SKM-1 treated with dmso at 0.1 percent for 144 hours (cell line): ENCODE results near the gene PGAM5.
"Not testable (repeated sequence)": the region's sequence is repeated elsewhere in the genome, so short reads cannot be mapped to it uniquely, and the experiment has no call there.

ENCODE experiments used
- DNase-seq: peaks from one replicate; lab custom pipeline; 2025; ENCODE audit not compliant: unreplicated experiment; lab: John Stamatoyannopoulos, UW

PGAM5 gene

DNA sequence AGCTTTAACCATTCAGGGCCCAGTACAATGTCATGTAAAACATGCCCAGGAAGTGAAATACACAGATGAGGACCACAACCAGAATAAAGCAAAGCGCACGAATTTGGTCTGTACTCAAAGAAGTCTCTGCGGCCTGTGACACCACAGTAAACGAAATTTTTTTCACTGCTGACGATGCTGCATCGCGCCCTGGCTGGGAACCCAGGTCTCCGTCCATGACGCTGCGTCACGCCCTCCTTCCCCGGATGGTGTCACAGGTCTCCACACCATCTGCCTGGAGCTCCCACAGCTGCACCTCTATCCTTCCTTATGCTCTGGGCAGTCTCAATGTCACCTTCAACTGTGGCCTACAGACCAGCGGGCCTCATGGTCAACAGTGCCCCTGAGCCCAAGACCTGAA lies 33.2 kb downstream of the PGAM5 start:
- DNase-seq: no peak

DNA sequence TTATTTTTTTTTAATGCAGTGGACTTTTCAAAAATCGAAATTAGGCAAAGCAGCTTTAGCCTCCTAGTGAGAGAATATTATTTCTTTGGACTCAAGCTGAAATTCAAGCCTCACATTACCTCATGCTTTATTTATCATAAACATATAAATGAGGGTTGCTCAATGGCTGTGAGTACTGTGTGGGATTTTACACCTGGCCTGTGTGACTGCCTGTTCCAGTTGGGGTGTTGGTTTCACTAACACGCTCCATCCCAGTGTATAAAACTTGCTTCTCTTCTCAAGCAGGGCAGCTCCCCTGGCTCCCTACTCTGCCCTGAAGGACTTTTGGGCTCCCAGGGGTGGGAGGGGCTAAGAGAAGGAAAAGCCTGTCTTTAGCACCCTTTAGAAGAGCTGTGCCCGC lies 36.0 kb downstream of the PGAM5 start:
- no peak for DNase-seq

DNA sequence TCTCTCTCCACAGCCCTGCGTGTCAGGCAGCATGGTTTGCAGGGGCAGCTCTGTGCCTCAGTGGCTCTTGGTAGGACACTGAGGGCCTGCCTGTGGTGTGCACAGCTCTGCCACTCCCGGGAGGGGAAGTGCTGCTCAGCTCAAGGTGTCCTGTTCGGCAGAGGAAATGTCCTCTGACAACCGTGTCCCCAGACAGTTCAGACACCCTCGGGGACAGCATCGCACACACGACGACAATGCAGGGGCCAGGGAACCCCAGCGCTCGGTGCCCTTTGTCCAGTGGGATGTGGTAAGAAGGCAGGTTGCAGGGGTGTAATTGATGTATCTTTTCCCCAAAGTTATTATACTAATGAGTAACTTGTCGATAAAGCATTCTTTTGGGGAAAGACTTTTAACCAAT lies 36.8 kb downstream of the PGAM5 start:
- no peak for DNase-seq

DNA sequence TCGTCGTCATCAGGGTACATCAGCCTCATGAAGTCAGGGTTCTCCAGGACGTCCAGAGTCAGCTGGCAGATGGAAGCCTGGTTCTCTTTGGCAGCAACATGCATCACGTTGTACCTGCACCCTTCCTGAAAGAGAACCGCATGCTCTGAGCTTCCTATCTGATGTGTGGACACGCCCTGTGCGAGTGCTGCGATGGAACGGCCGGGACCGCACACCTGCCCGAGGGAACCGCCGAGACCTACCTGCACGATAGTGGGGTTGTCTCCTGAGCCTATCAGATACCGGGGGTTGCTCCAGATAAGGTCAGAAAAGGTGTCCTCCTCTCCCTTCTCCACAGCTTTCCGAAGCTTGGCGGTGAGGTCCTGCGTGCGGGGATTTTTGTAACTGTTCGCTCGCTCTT lies 37.3 kb downstream of the PGAM5 start:
- no peak for DNase-seq

DNA sequence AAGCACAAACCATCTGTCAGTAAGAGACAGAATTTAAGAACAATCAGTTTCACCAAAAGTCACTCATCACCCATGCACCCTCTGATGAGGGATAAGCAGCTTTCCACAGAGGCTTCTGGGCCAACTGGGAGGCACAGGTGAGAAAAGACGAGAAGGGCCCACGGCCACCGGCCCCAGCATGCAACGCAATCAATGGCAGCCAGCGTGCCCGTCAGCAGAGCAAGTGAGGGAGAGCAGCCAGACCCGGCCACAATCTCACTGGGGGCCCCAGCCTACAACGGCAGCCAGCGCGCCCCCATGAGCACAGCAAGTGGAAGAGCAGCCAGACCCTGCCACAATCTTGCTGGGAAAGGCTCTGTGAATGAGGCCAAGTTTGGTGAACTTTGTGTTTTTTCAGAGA lies 37.7 kb downstream of the PGAM5 start:
- no peak for DNase-seq

DNA sequence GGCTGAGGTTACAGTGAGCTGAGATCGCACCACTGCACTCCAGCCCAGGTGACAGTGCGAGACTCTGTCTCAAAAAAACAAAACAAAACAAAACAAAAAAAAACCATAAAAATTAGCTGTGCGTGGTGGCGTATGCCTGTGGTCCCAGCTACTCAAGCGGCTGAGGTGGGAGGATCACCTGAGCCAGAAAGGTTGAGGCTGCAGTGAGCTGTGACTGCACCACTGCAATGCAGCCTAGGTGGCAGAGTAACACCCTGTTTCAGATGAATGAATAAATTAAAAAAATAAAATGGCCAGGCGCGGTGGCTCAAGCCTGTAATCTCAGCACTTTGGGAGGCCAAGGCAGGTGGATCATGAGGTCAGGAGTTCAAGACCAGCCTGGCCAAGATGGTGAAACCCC lies 43.0 kb downstream of the PGAM5 start:
- not testable (repeated sequence) for DNase-seq

DNA sequence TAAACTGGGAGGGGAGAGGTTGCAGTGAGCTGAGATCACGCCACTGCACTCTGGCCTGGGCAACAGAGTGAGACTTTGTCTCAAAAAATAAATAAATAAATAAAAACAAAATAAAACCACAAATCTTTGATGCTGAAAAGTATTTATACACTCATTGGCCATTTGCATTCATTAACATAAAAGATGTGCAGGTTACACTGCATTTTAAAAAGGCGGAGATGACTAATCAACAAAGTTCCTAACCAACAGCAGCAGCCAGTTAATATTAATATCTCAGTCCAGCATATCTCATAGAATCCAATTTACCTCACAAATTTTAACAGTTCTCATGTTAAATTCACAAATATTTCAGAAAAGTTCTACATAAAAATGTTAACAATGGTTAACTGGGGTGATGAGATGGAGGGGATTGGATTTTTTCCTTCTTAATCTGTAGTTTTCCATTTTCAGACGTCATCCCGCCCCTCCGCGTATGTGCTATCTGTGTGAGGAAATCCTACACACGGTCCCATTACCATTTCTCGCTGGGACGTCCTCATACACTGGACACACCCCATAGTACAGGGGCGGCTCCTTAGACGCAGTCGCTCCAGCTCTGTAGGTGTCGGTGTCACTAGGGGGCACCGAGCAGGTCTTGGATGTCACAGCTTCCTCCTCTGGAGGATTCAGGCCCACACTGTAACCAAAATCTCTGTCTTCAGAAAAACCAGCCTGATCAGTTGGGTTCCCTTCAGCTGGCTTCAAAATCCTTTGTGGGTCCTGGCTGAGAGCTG lies 43.7 kb downstream of the PGAM5 start:
- no peak for DNase-seq

DNA sequence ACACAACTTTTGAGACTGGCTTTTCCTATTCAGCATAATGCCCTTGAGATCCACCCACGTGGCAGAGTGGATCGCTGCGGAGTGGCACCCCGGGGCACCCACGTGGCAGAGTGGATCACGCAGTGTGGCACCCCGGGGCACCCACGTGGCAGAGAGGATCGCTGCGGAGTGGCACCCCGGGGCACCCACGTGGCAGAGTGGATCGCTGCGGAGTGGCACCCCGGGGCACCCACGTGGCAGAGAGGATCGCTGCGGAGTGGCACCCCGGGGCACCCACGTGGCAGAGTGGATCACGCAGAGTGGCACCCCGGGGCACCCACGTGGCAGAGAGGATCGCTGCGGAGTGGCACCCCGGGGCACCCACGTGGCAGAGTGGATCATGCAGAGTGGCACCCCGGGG lies 48.2 kb downstream of the PGAM5 start:
- DNase-seq: not testable (repeated sequence)

DNA sequence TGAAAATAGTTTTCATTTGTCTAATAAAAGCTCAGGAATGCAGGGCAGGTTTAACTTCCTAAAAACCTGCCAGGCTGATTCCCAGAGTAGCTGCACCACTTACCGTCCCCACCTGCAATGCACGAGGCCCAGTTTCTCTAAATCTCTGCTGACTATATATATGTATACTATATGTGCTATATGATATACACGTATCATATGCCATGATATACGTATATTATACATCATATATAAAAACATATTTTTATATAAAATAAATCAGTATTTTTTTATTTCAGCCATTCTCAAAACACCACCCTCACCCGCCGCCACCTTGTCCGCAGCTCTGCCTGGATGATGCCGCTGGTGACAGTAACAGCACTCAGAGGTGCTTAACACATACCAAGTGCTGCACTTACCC lies 48.7 kb downstream of the PGAM5 start:
- no peak for DNase-seq

DNA sequence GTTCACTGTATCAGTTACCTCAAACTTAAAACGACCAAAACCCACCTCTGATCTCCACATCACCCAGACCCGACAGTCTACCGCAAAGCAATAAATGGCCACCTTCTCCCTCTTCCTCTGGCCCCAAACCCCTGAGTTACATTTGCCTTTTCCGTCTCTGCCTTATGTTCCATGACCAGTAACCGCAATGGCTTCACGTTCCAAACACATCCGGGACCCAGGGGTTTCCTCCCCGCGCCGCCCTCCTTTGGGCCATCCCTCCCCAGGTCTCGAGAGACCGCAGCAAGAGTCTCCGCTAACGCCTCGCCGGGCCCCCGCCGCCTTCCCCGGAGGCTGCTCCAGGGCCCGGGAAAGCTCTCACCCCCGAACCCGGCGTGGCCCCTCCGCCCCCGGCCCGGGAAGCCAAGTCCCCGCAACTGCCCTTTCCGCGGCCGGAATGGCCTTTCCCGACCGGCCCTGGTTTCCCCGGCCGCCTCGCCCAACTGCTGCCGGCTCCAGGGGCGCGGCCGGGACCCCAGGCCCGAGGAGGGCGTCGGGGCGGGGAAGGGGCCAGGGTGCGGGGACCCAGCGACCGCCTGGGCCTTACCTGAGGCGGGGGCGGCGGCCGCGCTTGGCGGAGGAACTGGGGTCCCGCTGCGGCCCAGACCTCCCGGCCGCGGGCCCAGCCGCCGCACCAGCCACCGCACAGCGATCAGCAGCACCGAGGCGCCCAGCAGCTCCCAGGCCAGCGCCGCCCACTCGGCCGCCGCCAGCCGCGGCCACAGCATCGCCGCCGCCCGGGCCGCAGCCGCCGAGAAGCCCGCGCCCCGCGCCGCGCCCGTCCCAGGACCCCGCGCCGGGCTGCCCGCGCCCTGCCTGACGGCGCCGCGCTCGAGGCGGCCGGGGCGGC lies 50.6 kb downstream of the PGAM5 start, which contains the start of gene ANKLE2:
ANKLE2 (minus strand) TSS at position 801 of the 889 bp plus-strand sequence; CDS start at position 767, 34 bp downstream.
- no peak for DNase-seq

DNA sequence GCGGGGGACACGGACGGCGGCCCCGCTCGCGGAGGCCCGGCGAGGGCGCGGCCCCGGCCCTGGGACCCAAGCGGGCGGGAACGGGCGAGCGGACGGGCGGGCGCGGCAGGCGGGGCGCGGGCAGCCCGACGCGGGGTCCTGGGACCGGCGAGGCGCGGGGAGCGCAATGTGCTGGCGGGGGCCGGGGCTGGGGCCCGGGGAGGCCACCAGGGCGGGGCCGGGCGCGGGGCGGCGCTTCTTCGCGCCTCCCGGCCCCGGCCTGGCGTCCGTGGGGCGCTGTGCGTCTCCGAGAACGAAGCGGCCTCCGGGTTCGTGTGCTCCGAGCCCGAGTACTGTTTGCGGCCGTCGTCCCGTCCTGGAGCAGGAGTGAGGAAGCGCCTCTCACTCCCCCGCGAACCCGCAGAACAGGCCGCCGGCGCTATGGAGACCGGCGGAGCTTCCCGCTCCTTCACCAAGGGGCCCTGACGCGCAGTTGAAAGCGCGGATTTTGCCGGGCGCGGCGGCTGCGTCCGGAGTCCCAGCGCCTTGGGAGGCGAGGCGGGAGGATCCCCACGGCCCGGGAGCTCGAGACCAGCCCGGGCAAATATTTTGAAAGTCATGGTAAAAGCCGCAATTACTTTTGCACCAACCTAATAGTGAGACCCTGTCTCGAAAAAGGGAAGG lies 51.4 kb downstream of the PGAM5 start:
- DNase-seq: peak; percentile 59

DNA sequence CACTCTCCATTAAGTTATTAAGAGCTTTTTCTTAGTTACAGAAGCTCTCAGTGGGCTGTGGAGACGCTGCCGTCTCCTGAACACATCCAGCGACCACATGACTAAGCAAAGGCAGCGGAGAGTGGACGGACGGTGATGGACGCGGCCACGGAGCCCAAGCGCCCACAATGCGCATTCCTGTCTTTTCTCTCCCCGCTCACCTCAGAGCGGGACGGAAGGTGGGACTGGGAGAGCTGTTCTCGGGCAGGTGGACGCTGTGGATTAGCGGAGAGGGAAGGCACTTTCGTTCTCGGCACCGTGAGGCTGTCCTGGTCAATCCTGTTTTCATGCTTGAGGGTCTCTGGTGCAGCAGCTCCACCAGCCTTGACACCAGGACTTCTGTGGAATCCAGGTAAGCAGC lies 53.6 kb downstream of the PGAM5 start:
- DNase-seq: no peak

DNA sequence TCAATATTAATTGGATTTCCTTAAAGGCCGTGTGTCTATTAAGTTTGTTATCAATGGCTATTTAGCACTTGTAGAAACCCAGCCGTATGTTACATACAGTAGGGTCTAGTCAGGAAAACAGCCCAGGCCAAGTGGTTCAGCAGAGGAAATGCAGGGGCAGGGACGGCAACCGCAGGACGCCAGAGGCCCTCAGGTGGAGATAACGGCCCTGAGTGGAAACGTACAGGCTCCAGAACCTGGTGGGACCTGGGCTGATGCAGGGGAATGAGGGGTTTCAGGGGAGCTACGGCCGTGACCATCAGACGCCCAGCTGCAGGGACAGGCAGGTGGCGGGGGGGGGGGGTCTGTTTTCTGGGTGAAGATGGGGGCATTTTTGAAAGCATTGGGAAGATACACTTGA lies 54.7 kb downstream of the PGAM5 start:
- no peak for DNase-seq

DNA sequence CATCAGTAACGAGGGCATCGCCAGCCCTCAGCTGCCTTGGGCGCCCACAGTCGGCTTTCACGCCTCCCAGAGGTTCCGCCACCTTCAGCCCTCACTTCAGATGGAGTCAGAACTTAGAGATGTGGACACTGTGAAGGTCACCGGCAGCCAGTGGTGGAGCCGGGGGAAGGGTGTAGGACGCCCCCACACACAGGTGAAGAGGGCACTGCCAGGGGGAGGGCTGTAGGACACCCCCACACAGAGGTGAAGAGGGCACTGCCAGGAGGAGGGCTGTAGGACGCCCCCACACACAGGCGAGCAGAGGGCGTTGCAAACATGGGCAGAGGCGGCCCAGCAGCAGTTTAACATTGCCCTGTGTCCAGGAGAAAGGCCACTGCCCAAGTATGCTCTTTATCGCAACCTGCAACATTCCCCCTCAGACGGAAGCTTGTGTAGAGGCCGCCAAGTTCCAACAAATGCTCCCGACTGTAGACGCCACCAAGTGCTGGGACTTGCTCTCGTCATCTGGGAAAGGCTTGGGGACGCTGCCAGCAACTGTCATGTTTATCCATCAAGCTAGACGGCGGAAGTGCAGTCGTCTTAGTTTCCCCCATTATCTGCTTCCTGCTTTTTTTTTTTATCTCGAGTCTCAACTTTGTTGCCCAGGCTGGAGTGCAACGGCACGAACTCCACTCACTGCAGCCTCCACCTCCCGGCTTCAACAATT lies 55.9 kb downstream of the PGAM5 start:
- DNase-seq: no peak

DNA sequence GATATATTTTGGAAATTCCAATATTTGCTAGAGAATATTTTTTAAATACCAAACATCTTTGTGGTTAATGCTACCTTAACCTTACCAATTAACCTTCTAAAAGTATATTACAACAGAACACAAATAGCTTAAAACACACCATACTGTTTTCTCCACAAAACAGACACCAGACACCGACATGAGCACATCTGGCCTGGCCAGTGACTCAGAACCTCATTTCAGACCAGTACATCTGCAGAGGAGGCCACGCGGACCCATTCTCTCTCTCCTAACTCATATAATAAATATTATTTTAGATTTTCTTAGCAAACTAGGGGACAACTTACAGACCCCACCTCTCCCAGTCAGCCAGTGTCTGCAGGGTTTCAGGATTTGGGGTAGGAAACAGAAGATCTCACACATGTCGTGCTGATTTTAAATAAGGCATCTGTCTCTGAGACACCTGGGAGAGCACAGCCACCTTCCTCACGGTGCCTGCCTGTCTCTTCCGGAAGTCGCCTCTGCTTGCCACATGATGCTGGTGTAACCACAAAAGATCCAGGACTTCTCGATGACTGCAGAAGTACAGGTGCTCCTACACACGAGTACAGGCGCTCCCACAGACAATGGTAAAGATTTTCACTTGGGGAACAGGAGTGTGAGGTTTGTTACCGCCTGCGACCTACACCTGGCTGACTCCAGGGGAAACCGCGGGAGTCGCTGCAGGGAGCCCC lies 60.6 kb downstream of the PGAM5 start:
- no peak for DNase-seq
